Measurements from ENCODE around the gene BMAL1. TPM values are rescaled to one million over a fixed set of nuclear protein-coding genes. Genes with fewer than 3 reads are reported as not detected.

Gene BMAL1
- total and polyA plus RNA-seq, 8 donors = 7.1 to 132 (median 16.4) TPM

- DNase-seq = no peak
- TF ChIP-seq POLR2A (IDR thresholded peaks at IDR 0.05) = no peak
- no peak for TF ChIP-seq CTCF (IDR thresholded peaks at IDR 0.05)
- TF ChIP-seq POLR2AphosphoS5 (IDR thresholded peaks at IDR 0.05) = no peak
- Histone ChIP-seq H3K9me3 (no peaks in the 10 kb centered on the region), H3K27me3 (no peaks in the 10 kb centered on the region), H3K36me3 (no peaks in the 10 kb centered on the region), H3K4me3 (no peak overlapping the region), H3K4me1 (peaks cover 7 to 30% (median 15%) of the 10 kb centered on the region in 4 donors), H3K27ac (no peak overlapping the region)
- intact Hi-C loops (cut with DNase I; ENCODE audit: low total_unique reads) = loop anchor here (10.0 kb wide), 1 partner anchor 56 kb away; no protein-coding TSS in a partner anchor
- WGBS, 5 donors = 62 to 81% (median 67%) methylated on average over 3 of the region's 3 CpGs
Observed at GRCh38 chr11:13288375-13289029, 10.9 kb downstream of the BMAL1 start.

GRCh38 chr11:13289081-13289480 is 11.5 kb downstream of the BMAL1 start:
- no peak overlapping the region for H3K4me3 ChIP-seq
- WGBS, 5 donors = 65 to 89% (median 80%) methylated on average over 1 of the region's 1 CpG
- TF ChIP-seq POLR2AphosphoS5 (IDR thresholded peaks at IDR 0.05) (no peak), EP300 (IDR thresholded peaks at IDR 0.05) (no peak), CTCF (IDR thresholded peaks at IDR 0.05) (no peak), POLR2A (IDR thresholded peaks at IDR 0.05) (no peak)
- peaks cover 7 to 30% (median 16%) of the 10 kb centered on the region in 4 donors for H3K4me1 ChIP-seq
- intact Hi-C loops (cut with DNase I; ENCODE audit: low total_unique reads) = loop anchor here (10.0 kb wide), 1 partner anchor 56 kb away; no protein-coding TSS in a partner anchor
- H3K9me3 ChIP-seq = no peaks in the 10 kb centered on the region
- H3K27ac ChIP-seq = no peak overlapping the region
- H3K36me3 ChIP-seq = no peaks in the 10 kb centered on the region
- DNase-seq = peak in 1 of 2 donors; percentile 37
- H3K27me3 ChIP-seq = no peaks in the 10 kb centered on the region

GRCh38 chr11:13290221-13290980 is 12.8 kb downstream of the BMAL1 start:
- 74 to 87% (median 76%) methylated on average over 5 of the region's 5 CpGs for WGBS, 5 donors
- H3K36me3 ChIP-seq = no peaks in the 10 kb centered on the region
- intact Hi-C loops (cut with DNase I; ENCODE audit: low total_unique reads) = no loop called here
- peaks cover 7 to 38% (median 16%) of the 10 kb centered on the region in 4 donors for H3K4me1 ChIP-seq
- H3K9me3 ChIP-seq = no peaks in the 10 kb centered on the region
- H3K27me3 ChIP-seq = no peaks in the 10 kb centered on the region
- no peak for DNase-seq
- no peak overlapping the region for H3K27ac ChIP-seq
- no peak for TF ChIP-seq POLR2A (IDR thresholded peaks at IDR 0.05)
- H3K4me3 ChIP-seq = no peak overlapping the region

GRCh38 chr11:13291361-13291760 is 13.8 kb downstream of the BMAL1 start:
- H3K27ac ChIP-seq = no peak overlapping the region
- intact Hi-C loops (cut with DNase I; ENCODE audit: low total_unique reads) = no loop called here
- no peak for DNase-seq
- no peaks in the 10 kb centered on the region for H3K36me3 ChIP-seq
- 85 to 95% (median 89%) methylated on average over 3 of the region's 3 CpGs for WGBS, 5 donors
- H3K4me3 ChIP-seq = no peak overlapping the region
- peaks cover 7 to 40% (median 16%) of the 10 kb centered on the region in 4 donors for H3K4me1 ChIP-seq
- no peaks in the 10 kb centered on the region for H3K9me3 ChIP-seq
- TF ChIP-seq EP300 (IDR thresholded peaks at IDR 0.05) (no peak), CTCF (IDR thresholded peaks at IDR 0.05) (no peak), POLR2A (IDR thresholded peaks at IDR 0.05) (no peak), POLR2AphosphoS5 (IDR thresholded peaks at IDR 0.05) (no peak)
- H3K27me3 ChIP-seq = no peaks in the 10 kb centered on the region

Measured in stomach (tissue), 9 donors.